HG03575 (cell line): ENCODE data around the gene PARVG.

ENCODE experiments used
- ATAC-seq: cut with Tn5 transposase; IDR thresholded peaks from one replicate; pipeline ENCODE4 v1.9.1; 2021; ENCODE audit not compliant: unreplicated experiment, insufficient number of reproducible peaks, low FRiP score; ENCODE audit errors: extremely low read depth

The PARVG gene

DNA sequence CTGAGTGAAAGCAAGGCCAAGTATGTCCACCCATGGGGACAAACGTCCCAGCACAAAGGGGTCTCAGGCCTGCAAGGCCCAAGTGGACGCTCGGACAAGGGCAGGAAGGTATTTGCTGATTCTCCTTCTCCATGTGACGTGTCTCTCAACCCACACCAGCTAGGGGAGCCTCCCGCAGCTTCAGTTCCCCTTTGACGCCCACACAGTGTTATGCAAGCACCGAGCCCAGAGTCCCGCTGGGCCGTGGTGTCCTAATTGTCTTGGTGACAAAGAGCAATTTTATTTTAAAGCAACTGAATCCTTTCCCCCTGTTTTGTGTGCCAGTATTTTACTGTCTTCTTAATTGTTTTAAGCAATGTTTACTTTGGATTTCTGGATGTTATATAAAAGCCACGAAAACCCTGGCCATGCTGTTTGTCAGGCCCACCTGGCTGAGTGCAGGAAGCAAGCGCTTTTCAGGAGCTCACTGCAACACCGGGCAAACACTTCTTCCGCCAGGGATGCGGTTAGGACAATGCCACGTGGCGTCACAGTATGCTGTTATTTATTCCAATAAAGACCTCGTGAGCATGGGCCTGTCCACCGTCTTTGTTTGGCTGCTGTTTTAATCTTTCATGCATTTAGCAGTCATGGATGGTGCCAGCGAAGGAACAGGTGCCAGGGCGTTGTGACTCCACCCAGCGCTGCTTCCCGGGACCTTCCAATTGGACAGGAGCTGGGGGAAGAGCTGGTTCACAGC, 8.2 kb upstream of the PARVG start:
- no peak for ATAC-seq

DNA sequence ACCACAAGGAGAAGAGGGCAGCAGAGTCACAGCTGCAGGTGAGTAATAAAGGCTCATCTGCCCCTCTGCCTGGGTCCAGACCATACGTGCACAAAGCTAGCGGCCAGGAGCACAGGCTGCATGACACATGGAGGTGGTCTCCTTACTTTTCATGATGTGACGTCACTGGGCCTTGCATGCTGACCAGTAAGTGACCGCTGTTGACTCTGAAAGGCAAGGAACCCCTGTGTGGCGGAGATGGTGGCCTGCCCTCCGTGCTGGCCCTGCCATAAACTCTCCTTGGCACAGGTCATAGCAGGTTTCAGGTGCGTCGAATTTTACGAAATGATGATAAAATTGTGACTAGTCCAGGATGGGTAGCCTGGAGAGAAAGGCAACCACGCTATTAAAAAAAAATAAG, 7.6 kb upstream of the PARVG start:
- ATAC-seq, result no peak

DNA sequence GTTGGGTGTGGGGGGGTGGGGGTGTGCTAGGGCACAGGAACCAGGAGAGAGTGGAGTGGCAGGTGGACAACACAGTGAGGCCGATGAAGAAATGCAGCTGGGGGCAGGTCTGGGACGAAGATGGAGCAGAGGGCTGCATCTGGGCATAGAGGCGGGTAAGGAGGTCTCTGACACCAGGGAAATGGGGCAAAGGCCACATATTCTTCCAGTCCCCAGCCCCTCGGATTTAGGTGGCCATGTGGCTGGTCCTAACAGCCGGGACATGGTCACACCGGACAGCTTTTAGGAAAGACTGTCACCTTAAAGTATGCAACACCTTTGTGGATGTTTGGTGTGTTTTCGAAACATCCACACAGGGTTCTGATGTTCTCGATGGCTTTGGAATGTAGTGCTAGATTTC, 5.0 kb upstream of the PARVG start:
- ATAC-seq, result no peak

DNA sequence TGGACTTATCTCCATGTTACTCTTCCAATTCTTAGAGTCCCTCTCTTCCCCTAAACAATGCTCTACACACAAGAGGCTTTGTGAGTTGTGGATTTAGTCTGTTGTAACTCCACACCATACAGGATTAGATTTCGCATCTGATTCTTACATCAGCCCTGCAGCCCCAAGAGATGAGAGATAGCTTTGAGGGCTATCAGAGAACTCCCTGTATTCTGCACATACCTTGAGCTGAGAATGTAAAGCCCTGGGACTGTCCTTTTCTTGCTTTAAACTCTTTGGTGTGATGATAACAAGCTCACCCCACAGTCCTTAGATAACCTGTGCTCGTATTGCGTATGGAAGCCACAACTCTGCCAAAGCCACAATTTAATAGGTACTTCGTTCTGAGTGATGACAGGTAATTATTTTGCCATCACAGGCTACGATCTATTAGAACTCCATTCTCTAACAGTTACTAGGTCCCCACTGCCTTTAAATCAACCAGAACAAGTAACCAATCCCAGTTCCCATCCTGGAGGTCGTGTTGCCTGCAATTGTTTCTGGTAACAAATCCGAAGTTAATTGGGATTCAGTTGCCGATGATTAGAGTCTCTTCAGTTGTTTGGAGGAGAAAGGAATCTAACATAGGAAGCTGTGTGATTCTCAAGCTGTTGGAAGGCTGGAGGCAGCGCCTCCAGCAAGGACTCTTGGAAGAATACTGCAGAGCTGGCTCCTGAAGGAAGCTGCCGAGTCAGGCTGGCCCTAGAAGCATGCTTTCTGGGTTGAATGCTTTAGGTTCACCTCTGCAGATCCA, 1.3 kb upstream of the PARVG start:
- ATAC-seq, result no peak

DNA sequence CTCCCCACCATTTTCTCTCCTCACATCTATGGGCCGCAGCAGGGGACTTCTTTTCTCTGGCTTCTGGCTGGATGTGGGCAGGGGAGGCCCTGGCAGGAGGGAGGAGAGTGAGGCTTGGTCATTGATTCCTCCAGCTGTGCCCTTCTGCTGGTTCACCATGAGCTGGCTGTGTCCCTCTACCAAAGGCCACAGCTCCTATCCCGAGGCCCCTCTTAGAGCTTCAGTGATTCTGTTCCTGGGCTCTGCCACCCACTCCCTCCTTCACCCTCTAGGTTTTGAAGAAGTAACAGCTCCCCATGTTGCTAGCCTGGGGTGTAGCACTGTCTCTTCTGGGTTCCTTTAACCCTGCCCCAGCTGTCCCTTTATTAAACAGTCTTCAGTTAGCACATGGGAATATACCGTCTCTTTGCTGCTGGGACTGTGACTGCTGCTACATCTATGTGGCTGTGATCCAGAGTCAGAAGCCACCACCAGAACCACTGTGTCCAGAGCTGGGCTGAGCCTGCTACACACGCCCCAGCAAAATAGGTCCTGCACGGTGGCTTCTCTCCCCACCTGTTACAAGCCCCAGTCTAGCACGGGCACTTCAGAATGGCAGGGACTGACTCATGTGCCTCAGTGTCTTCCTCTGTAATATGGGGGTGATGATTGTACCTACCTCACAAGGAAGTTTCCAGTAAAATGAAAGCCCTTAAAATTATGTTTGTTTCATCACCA, 578 bp upstream of the PARVG start:
- ATAC-seq, result no peak

DNA sequence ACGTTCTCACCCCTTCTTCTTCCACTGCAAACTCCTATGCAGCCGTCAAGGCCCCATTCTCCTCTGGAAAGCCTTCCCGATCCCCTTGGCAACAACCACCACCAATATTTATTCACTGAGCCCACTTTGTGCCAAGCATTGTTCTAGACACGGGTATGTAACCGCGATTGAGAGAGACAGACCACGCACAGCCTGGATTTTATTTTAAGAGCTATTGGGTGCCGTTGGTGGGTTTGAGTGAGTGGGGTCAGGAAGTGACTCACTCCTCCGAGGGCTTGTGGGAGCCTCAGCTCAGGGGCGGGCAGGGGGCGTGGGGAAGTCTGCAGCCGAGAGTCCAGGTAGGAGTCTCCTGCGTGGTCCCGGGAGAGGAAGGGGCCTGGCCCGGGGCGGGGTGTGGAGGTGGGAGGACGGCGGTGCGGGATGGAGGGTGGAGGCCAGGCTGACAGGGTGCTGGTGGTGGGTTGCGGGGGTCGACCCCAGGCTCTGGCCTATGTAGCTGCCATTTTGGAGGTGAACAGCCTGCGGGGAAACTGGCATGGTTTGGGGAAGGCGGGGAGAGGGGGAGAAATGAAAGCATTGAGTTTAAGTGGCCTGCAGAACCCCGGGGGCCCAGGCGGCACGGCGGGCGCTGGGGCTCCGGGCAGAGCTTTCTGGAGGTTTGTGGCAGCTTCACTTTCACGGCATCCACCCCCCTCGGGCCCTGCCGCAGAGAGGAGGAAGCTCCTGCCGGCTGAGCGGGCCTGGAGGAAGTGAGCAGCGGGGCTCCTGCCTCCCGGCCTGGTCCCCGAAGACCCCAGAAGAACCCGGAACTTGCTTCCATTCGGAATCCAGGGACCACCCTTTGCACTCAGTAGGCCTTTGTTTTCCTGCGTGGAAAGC, 547 bp downstream of the PARVG start:
- ATAC-seq, result no peak

DNA sequence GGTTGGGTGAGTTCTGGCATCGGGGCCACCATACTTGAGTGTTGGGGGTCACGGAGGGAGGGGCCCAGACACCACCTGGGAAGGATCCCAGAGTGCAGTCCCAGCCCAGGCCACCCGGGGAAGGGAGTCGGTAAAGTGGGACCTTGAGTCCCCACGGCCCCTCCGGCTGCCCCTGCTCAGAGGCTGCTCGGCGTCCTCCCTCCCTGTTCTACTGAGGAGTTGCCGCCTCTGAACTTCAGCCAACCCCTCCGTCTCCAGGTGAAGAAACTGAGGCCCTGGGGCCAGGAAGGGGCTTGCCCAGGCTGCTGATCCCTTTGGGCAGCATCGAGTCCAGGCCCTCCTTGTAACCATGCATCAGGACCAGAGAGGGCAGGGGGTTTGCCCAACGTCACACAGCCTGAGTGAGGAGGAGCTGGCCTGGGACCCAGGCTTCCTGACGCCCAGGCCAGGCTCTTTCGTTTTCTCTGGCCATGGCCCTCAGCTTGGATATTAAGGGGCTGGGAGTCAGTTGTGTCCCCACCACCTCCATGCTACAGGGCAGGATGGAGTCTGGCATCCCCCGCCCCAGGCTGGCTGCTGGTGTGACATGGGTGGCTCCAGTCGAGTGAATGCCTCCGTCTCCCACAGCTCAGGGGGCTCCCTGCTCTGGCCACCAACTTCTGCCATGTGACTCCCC, 1.3 kb downstream of the PARVG start:
- no peak for ATAC-seq

DNA sequence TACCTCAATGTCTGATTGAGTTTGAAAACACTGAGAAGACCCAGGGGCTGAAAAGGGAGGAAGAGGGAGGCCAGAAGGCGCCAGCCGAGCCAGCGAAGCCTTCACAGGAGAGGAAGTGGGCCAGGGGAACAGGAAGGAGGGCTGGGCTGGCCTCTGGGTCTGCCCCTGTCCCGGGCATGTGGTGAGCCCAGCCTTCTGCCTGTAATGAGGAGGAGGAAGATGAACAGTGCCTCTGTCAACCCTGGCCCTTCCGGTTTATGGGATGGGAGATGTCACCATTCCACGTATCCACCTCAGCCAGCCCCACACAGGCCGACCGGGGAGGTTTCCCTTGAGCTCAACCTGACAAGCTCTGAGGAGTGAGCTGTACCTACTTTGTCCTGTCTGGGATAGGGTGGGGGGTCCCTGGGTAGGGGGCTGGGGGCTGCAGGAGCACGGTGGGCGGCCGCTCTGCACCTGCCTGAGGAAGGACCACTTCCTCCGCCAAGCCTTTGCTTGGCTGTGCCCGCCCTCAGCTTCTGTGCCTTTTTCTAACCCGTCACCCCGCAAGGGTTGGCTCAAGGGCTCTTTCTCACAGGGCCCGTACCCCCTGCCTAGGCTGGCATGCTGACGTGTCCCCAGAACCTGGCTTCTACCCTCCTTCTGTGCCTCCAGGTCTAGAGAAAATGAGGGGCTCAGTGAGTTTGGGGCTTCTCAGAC, 2.0 kb downstream of the PARVG start:
- no peak for ATAC-seq

DNA sequence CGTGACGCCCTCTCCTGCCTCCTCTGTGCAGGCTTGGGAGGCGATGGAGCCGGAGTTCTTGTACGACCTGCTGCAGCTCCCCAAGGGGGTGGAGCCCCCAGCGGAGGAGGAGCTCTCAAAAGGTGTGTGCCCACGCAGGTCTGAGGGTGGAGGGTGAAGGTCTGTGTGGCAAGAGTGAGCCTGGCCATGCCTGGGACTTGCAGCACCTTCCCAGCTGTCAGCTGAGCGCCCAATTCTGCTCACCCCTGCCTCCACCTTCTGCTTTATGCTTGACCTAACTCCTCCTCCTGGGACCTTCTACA, 2.5 kb downstream of the PARVG start:
- no peak for ATAC-seq

DNA sequence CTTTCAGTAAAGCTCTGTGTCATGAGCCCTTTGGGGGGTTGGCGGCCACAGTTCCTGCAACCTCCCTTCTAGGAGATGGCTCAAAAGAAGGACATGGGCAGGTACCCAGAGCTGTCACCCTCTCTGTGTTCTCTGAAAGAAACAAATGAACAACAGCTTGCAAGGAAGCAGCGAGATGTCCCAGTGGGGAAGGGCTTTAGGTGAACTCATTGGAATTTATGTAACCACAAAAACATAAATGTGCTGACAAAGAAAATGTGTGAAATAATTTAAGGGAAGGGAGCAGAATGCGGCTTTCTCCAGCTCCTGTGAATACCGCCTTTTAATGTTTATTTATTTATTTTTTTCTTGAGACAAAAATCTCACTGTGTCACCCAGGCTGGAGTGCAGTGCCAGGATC, 3.3 kb downstream of the PARVG start:
- ATAC-seq, result no peak

DNA sequence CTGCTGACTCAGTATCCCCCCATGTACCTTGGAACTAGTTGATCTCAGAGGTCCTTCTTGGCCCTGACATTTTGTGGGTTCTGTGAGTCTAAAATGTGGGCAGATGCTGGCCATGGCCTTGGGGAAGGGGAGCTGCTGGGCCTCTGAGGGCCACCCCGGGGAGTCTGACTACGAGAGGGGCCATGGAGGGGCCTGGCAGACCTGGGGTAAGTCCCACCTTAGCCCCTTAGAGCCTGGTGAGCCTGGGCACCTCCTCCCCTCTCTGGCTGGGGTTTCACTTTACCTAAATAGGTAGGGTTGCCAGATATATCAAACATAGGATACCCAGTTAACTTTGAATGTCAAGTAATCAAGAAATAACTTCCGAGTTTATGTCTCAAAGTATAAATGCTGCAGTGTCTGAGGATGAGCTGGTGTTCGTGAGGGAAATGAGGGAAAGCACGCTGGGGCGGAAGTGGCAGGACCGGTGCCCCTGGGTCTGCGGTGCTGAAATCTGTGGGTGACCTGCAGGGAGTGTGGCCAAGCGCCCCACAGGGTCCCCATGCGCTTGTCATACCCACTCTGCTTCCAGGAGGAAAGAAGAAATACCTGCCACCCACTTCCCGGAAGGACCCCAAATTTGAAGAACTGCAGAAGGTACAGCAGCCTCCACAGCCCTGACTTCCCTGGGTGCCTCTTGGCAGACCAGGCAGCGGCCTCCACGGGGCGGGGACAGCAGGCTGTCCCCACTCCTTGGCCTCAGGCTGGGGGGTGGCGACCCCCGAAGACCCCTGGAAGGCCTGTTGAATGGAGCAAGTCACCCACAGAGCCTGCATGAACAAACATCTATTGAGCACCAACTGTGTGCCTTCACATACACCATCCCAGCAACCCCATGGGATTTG, 4.8 kb downstream of the PARVG start:
- no peak for ATAC-seq

DNA sequence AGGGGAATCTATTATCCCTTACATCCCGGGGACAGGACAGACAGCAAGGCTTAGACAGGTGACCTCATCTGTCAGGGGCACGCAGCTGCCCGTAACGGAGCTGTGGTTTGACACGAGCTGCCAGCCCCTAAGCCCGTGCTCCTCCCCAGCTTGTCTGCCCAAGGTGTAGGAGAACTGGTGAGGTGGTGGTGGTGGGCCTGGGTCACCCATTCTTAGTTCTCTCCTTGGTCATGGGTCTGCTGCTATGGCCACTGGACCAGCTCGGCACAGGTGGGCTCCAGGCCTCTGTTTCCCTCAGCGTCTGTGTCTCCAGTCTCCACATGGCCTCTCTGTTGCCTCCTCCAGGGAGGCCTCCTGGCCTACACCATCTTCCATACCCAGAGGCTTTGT, 5.4 kb downstream of the PARVG start:
- no peak for ATAC-seq

DNA sequence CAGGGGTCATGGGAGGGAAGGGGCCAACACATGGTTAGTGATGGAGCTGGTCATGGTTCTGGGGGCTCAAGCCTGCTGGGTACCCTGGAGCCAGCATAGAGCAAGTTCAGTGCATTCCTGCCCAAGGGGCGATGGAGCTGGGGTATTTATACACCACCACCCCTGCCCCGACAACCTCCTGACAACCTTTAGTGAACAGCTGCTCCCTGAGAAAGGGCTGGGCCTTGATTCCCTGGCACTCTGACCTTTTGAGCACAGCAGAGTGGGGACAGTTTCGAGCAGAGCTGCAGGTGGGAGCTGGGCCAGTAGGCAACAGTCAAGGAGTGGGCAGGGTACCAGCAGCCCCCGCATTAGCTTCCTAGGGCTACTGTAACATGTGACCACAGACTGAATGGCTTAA, 6.0 kb downstream of the PARVG start:
- ATAC-seq, result no peak

DNA sequence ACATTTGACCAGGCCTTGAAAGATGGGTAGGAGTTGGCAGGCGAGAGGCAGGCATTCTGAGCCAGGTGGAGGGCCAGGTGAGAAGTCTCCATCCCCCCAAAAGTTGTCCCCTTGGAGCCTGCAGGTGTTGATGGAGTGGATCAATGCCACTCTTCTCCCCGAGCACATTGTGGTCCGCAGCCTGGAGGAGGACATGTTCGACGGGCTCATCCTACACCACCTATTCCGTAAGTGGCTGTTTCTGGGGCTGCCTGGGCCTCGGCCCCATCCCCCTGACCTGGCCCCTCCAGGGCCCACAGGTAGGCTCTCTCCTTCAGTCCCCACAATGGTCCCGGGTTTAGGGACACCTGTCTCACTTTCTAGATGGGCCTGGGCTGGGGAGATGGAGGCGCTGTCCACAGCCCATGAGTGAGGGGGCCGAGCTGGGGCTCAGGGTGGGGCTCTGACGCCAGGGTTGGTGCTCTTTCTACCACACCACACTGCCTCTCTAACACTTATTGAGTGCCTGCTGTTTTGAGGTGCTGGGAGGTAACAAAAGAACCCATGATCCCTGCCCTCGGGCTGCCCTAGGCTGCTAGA, 7.0 kb downstream of the PARVG start:
- ATAC-seq, result no peak

DNA sequence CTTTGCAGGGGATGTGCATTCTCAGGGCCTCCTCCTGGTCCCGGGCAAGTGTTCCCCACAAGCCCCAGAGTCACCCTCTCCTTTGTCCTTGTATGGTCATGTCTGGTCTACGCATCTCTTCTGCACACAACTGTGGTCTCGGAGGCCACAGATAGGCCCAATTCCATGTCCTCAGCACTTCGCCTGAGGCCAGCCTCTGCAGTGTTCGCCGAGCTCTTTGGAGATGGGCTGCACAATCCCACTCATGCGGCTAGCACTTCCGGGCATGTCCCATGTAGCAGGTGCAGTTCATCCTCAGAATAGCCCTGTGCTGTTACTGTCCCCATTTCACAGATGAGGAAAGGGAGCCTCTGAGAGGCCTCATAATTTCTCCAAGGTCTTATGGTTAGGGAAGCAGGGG, 7.6 kb downstream of the PARVG start:
- ATAC-seq, result no peak

DNA sequence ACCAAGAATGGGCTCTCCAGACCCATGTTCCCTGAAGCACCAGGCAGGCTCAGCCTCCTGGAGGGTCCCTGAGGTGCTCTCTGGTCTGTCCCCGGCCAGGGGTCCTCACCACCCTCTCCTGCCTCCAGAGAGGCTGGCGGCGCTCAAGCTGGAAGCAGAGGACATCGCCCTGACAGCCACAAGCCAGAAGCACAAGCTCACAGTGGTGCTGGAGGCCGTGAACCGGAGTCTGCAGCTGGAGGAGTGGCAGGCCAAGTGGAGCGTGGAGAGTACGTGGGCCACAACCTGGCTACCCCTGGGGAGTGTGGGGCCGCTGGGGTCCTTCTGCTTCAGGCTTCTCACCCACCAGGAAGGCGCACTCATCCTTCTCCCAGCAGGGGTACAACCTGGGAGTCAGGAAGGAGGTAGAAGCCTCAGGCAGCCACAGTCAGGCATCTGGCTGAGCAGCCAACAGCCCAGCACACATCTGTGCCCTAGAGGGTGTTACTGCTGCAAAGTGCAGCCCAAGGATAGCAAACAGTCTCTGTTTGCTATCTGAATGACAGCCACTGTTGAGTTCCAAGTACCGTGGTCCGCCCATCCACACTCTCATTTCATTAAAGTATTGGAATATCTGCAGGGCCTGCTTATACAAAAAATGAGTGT, 8.4 kb downstream of the PARVG start:
- ATAC-seq, result no peak
